Activated CD8-positive, alpha-beta T cell treated with anti-CD3 and anti-CD28 coated beads for 36 hours (primary cell): ENCODE results near the gene GNB2. TPM values are rescaled to one million over a fixed set of nuclear protein-coding genes. Genes with fewer than 3 reads are reported as not detected.
A peak's percentile ranks its signal among the peaks of the same experiment; 100 is the strongest.

Experiments used
- ATAC-seq: fragments of 200-7000 bp; cut with Tn5 transposase; one replicate; pipeline ENCODE4 v1.10.0; 2021; ENCODE audit warnings: mild to moderate bottlenecking, moderate library complexity
- CTCF ChIA-PET: fragments of 350-600 bp; sonication (Branson Sonifier 250); formaldehyde crosslinking; loops from one replicate; lab custom pipeline; 2021; ENCODE audit warnings: antibody characterized with exemption; lab: Charles Lee
- POLR2A ChIA-PET: fragments of 350-600 bp; sonication (Branson Sonifier 250); formaldehyde crosslinking; loops from one replicate; lab custom pipeline; 2021; ENCODE audit warnings: antibody characterized with exemption; lab: Charles Lee
- DNase-seq: peaks from one replicate; pipeline ENCODE4 v3.0.0-alpha.2; 2020
- H3K27ac Mint-ChIP-seq: one replicate; pipeline ENCODE4 v1.8.0; 2021; ENCODE audit warnings: mild to moderate bottlenecking, mixed read lengths
- H3K27me3 Mint-ChIP-seq: one replicate; pipeline ENCODE4 v1.8.0; 2021; ENCODE audit warnings: mixed read lengths
- H3K36me3 Mint-ChIP-seq: one replicate; pipeline ENCODE4 v1.8.0; 2021; ENCODE audit warnings: low read depth, mixed read lengths
- H3K4me1 Mint-ChIP-seq: one replicate; pipeline ENCODE4 v1.8.0; 2021; ENCODE audit warnings: low read depth, mixed read lengths
- H3K4me3 Mint-ChIP-seq: one replicate; pipeline ENCODE4 v1.8.0; 2021; ENCODE audit warnings: mild to moderate bottlenecking, moderate library complexity, mixed read lengths
- H3K9me3 Mint-ChIP-seq: one replicate; pipeline ENCODE4 v1.8.0; 2021; ENCODE audit warnings: mixed read lengths
- CTCF ChIP-seq: fragments of 200-600 bp; IDR thresholded peaks from one replicate; pipeline ENCODE4 v1.8.0; 2022; ENCODE audit warnings: antibody characterized with exemption, mild to moderate bottlenecking
- intact Hi-C: fragments of 100-400 bp; cut with micrococcal nuclease; formaldehyde crosslinking; loops from one replicate; pipeline ENCODE4 v1.10.0; 2022
- total RNA-seq, 2 experiments: library from RNA; stranded (reverse); gene quantifications; one replicate each; pipeline ENCODE4 v1.2.3, GENCODE V29; 2021

The GNB2 gene
- total RNA-seq, 2 experiments from 2014 or later = 192 TPM

- intact Hi-C loops = loop anchor here (10.0 kb wide), 1 partner anchor 71 kb away; the partner anchor contains the start of gene PCOLCE
- ChIA-PET POLR2A (interaction anchor here (0.7 to 7.7 kb wide), 7 partner anchors 9 to 92 kb away, joined by 3 to 94 read pairs (median 4); partner anchors contain the start of gene GIGYF1), CTCF (interaction anchor here (0.7 to 10.9 kb wide), 7 partner anchors 15 to 193 kb away, joined by 3 to 105 read pairs (median 5); partner anchors contain the start of gene POP7)
- H3K36me3 Mint-ChIP-seq = peaks cover 28% of the 10 kb centered on the region
- H3K4me3 Mint-ChIP-seq = peak overlapping the region; percentile 83
- peaks cover 20% of the 10 kb centered on the region for H3K4me1 Mint-ChIP-seq
- DNase-seq (peak; percentile 90), ATAC-seq (peak; percentile 56)
- H3K27me3 Mint-ChIP-seq = no peaks in the 10 kb centered on the region
- no peak for TF ChIP-seq CTCF
- peak overlapping the region; percentile 82 for H3K27ac Mint-ChIP-seq
- H3K9me3 Mint-ChIP-seq = no peaks in the 10 kb centered on the region
Measured at GRCh38 chr7:100675581-100676350, 2.2 kb downstream of the GNB2 start.

GRCh38 chr7:100676501-100677306, 3.2 kb downstream of the GNB2 start:
- no peak for TF ChIP-seq CTCF
- DNase-seq = no peak
- Mint-ChIP-seq H3K27ac (peak overlapping the region; percentile 72), H3K4me1 (peaks cover 23% of the 10 kb centered on the region), H3K36me3 (peaks cover 29% of the 10 kb centered on the region), H3K27me3 (no peaks in the 10 kb centered on the region), H3K4me3 (peak overlapping the region; percentile 83), H3K9me3 (no peaks in the 10 kb centered on the region)
- ChIA-PET POLR2A (interaction anchor here (0.6 to 7.7 kb wide), 6 partner anchors 15 to 666 kb away, joined by 3 to 94 read pairs (median 4); partner anchors contain the start of gene GIGYF1), CTCF (interaction anchor here (0.6 to 10.9 kb wide), 7 partner anchors 14 to 194 kb away, joined by 3 to 105 read pairs (median 5); partner anchors contain the start of gene POP7)
- no peak for ATAC-seq
- intact Hi-C loops = loop anchor here (10.0 kb wide), 1 partner anchor 72 kb away; the partner anchor contains the start of gene PCOLCE

GRCh38 chr7:100677308-100678267, 4.0 kb downstream of the GNB2 start:
- peak overlapping the region; percentile 26 for H3K4me3 Mint-ChIP-seq
- peaks cover 29% of the 10 kb centered on the region for H3K36me3 Mint-ChIP-seq
- CTCF ChIA-PET = interaction anchor here (0.6 to 10.9 kb wide), 8 partner anchors 13 to 195 kb away, joined by 3 to 105 read pairs (median 5); partner anchors contain the start of gene POP7
- intact Hi-C loops = loop anchor here (10.0 kb wide), 1 partner anchor 73 kb away; the partner anchor contains the start of gene PCOLCE
- no peaks in the 10 kb centered on the region for H3K9me3 Mint-ChIP-seq
- no peak for TF ChIP-seq CTCF
- no peaks in the 10 kb centered on the region for H3K27me3 Mint-ChIP-seq
- ATAC-seq = no peak
- H3K4me1 Mint-ChIP-seq = peaks cover 30% of the 10 kb centered on the region
- no peak for DNase-seq
- H3K27ac Mint-ChIP-seq = peak overlapping the region; percentile 64
- POLR2A ChIA-PET = interaction anchor here (0.6 to 7.7 kb wide), 4 partner anchors 14 to 667 kb away, joined by 3 to 94 read pairs (median 4); partner anchors contain the start of gene GIGYF1

- H3K4me3 Mint-ChIP-seq = peak overlapping the region; percentile 21
- H3K4me1 Mint-ChIP-seq = peaks cover 32% of the 10 kb centered on the region
- ATAC-seq (no peak), DNase-seq (no peak)
- H3K36me3 Mint-ChIP-seq = peaks cover 32% of the 10 kb centered on the region
- ChIA-PET POLR2A (interaction anchor here (0.7 to 7.7 kb wide), 2 partner anchors 13 to 274 kb away, joined by 3 to 94 read pairs; partner anchors contain the start of gene GIGYF1), CTCF (interaction anchor here (1.0 to 10.9 kb wide), 3 partner anchors 12 to 95 kb away, joined by 3 to 105 read pairs (median 7); partner anchors contain the start of gene POP7)
- H3K9me3 Mint-ChIP-seq = no peaks in the 10 kb centered on the region
- TF ChIP-seq CTCF = no peak
- peak overlapping the region; percentile 38 for H3K27ac Mint-ChIP-seq
- intact Hi-C loops = loop anchor here (10.0 kb wide), 1 partner anchor 74 kb away; the partner anchor contains the start of gene PCOLCE
- H3K27me3 Mint-ChIP-seq = no peaks in the 10 kb centered on the region
Measured at GRCh38 chr7:100678291-100678984, 4.9 kb downstream of the GNB2 start.
